GM18868 (cell line): ENCODE measurements around the gene KCNG4.

Experiments
- ATAC-seq: cut with Tn5 transposase; IDR thresholded peaks from one replicate; pipeline ENCODE4 v1.9.1; 2021; ENCODE audit warnings: mild to moderate bottlenecking, moderate library complexity; ENCODE audit not compliant: unreplicated experiment

Gene KCNG4

GRCh38 chr16:84266451-84266850, 26.6 kb upstream of the KCNG4 start:
- no peak for ATAC-seq

- ATAC-seq, result no peak
Measured at GRCh38 chr16:84262939-84263338, 23.1 kb upstream of the KCNG4 start.

GRCh38 chr16:84262031-84262430, 22.2 kb upstream of the KCNG4 start:
- ATAC-seq, result no peak

- no peak for ATAC-seq
Measured at GRCh38 chr16:84260766-84261554, 21.1 kb upstream of the KCNG4 start.

- no peak for ATAC-seq
Measured at GRCh38 chr16:84259691-84260090, 19.9 kb upstream of the KCNG4 start.

- ATAC-seq, result no peak
Measured at GRCh38 chr16:84258266-84258665, 18.5 kb upstream of the KCNG4 start.

GRCh38 chr16:84255050-84255810, 15.4 kb upstream of the KCNG4 start:
- no peak for ATAC-seq

- ATAC-seq, result no peak
Measured at GRCh38 chr16:84254062-84254461, 14.2 kb upstream of the KCNG4 start.

GRCh38 chr16:84253173-84253572, 13.4 kb upstream of the KCNG4 start:
- no peak for ATAC-seq

- no peak for ATAC-seq
Measured at GRCh38 chr16:84252184-84252583, 12.4 kb upstream of the KCNG4 start.

GRCh38 chr16:84247844-84248243, 8.0 kb upstream of the KCNG4 start:
- ATAC-seq, result no peak

- ATAC-seq, result no peak
Measured at GRCh38 chr16:84247331-84247730, 7.5 kb upstream of the KCNG4 start.

- ATAC-seq, result no peak
Measured at GRCh38 chr16:84246679-84247077, 6.9 kb upstream of the KCNG4 start.

GRCh38 chr16:84245956-84246678, 6.3 kb upstream of the KCNG4 start:
- ATAC-seq, result no peak

- no peak for ATAC-seq
Measured at GRCh38 chr16:84244728-84245127, 4.9 kb upstream of the KCNG4 start.

GRCh38 chr16:84243732-84244131, 3.9 kb upstream of the KCNG4 start:
- ATAC-seq, result no peak

GRCh38 chr16:84242839-84243238, 3.0 kb upstream of the KCNG4 start:
- ATAC-seq, result no peak

GRCh38 chr16:84241778-84242177, 2.0 kb upstream of the KCNG4 start:
- ATAC-seq, result no peak

- no peak for ATAC-seq
Measured at GRCh38 chr16:84240455-84240854, 643 bp upstream of the KCNG4 start.

GRCh38 chr16:84239141-84239769, 557 bp downstream of the KCNG4 start:
- ATAC-seq, result no peak
